ENCODE measurements around the gene ABCA8. TPM values are rescaled to one million over a fixed set of nuclear protein-coding genes. Genes with fewer than 3 reads are reported as not detected.

The ABCA8 gene, protein sequence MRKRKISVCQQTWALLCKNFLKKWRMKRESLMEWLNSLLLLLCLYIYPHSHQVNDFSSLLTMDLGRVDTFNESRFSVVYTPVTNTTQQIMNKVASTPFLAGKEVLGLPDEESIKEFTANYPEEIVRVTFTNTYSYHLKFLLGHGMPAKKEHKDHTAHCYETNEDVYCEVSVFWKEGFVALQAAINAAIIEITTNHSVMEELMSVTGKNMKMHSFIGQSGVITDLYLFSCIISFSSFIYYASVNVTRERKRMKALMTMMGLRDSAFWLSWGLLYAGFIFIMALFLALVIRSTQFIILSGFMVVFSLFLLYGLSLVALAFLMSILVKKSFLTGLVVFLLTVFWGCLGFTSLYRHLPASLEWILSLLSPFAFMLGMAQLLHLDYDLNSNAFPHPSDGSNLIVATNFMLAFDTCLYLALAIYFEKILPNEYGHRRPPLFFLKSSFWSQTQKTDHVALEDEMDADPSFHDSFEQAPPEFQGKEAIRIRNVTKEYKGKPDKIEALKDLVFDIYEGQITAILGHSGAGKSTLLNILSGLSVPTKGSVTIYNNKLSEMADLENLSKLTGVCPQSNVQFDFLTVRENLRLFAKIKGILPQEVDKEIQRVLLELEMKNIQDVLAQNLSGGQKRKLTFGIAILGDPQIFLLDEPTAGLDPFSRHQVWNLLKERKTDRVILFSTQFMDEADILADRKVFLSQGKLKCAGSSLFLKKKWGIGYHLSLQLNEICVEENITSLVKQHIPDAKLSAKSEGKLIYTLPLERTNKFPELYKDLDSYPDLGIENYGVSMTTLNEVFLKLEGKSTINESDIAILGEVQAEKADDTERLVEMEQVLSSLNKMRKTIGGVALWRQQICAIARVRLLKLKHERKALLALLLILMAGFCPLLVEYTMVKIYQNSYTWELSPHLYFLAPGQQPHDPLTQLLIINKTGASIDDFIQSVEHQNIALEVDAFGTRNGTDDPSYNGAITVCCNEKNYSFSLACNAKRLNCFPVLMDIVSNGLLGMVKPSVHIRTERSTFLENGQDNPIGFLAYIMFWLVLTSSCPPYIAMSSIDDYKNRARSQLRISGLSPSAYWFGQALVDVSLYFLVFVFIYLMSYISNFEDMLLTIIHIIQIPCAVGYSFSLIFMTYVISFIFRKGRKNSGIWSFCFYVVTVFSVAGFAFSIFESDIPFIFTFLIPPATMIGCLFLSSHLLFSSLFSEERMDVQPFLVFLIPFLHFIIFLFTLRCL (N-terminal part only)
- total RNA-seq, result 15.8 and 77.7 TPM in 2 replicates

DNA sequence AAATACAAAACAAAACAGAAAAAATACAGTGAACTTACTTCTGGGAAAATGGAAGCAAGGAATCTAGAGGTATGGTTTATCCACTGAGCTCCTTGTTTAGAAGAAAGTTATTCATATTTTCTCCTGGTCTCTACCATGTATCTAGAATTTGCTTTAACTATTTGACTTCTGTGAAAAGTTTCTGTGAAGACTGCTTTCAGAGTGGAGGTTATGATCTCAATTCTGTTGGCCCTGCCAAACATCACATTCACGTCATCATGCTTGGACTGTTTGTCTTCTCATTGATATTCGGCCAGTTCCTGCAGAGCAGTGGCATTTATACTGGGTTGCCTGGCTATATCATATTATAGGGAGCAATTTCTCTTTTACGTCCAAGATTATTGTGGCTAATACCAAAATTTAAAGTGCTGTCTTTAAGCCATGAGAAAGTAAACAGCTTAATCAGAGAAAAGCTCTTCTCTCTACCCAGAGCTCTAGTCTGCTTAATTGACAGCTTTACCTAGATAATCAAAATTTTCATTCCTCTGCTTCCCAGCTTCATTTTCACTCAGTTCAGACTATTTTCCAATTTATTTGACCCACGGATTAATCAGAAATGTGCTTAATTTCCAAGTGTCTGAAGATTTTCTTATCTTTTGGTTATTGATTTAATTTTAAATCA lies at the start of gene ABCA8:
TSS of gene ABCA8 (minus strand) at position 212 of the 661 bp plus-strand sequence. CDS start 13,358 bp downstream, outside the sequence.

Other genes with a start within 250 kb of the ABCA8 start
- 3.3 and 13.4 TPM in 2 replicates for gene ABCA9, start 105.5 kb upstream of the ABCA8 start, total RNA-seq
- gene ABCA6, start 186.5 kb upstream of the ABCA8 start, total RNA-seq, result 32.7 and 36.3 TPM in 2 replicates